ENCODE measurements around the gene FAM219B.

GRCh38 chr15:74896316-74896715 is 10.3 kb downstream of the FAM219B start:
- TF ChIP-seq POLR2AphosphoS5 (IDR thresholded peaks at IDR 0.05; ENCODE audit: low read depth, low read length) (peak; percentile 31; the same call in 1 of the 2 replicates), POLR2A (IDR thresholded peaks at IDR 0.05; ENCODE audit: low read depth, low read length) (no peak)
